NCI-H1694 treated with DMSO at 0.1 percent for 48 hours (cell line): ENCODE data around the gene KCTD21.

Experiments
- DNase-seq: peaks from one replicate; lab custom pipeline; 2025; lab: John Stamatoyannopoulos, UW

The KCTD21 gene

DNA sequence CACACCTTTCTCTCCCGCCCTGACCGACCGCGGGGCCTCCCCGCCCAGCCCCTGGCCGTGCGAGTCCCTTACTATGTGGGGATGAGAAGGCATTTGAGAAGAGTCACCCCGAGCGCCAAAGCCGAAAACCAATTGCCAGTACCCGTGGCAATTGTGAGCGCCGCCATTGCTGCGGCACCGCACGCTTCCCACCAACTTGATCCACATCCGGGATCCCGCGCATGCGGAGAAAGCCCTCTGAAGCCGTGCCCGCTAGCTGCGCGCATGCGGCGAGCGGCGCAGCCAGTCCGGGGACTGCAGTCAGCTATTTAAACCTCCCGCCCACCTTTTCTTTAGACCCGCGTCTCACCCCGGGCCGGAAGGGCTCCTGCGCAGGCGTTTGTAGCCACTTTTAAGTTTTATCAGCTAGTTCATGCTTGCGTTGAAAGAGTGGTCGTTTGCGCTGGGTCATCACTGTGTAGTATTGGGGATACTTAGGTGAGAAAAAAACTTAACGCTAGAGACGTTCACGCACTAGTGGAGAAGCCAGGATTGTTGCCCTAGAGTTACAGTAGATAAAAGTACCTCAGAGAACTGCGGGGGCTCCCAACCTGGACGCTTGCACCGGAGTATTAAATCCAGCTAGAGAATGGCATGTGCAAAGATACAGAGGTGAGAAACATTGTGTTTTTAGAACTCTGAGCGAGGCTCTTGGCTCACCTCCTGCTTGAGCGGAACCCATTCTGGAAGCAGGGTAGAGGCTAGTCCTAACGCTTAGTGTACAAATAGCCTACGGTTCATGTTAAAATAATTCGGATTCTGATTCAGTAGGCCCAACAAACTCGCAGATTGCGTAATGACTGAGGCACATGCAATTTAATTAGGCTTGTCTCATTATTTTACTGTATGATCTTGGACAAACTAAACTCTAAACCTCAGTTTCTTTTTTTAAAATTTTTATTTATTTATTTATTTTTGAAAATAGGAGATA lies 48.7 kb downstream of the KCTD21 start, which contains the start of gene ALG8:
Gene ALG8, minus strand, starts transcription at position 205 of the 970 bp plus-strand sequence. Its CDS starts 38 bp downstream, at position 167.
- DNase-seq: peak; percentile 84

DNA sequence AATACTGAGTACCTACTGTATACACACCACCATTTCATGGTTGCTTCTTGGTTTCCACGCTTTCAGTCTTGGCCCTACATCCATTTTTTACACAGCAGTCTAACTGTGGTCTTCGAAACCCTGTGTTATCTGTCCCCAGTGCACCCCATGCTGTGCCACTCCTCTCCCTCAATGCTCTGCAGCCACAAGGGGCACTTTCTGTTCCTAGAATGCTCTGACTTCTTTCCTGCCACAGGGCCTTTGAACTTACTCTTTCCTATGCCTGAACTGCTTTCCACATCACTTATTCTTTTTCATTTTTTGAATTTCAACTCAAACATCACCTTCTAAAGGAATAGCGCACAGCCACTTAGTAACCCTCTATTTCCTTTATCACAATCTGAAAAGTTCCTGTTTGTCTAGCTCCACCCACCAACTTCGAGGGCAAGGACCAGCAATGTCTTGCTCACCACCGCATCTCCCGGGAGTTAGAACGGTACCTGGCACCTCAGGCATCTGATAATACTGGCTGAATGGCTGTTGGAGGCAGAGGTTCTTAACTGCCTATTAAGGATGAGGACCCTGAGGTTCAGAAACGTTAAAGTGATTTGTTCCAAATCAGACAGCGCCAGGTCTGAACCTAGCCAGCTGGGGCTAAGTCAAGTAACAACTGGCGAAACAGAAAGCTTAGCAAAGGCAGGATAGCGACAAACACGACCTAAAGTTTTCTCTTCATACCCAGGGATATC lies 49.6 kb downstream of the KCTD21 start:
- DNase-seq: peak; percentile 22

DNA sequence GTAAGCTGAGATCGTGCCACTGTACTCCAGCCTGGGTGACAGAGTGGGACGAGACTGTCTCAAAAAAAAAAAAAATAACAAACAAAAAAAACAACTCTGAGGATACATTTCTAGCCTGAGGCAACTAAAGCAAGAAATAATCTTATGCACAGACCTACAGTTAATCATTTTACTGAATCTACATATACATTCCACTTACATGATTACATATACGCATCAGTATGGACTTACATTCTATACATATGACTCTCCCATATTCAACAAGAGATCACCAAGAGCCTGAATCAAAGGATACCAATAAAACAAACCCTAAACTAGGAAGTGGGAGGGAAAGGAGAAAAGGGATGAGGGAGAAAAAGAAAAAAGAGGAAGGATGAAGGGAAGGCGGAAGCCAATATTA lies 50.1 kb downstream of the KCTD21 start:
- DNase-seq: no peak

DNA sequence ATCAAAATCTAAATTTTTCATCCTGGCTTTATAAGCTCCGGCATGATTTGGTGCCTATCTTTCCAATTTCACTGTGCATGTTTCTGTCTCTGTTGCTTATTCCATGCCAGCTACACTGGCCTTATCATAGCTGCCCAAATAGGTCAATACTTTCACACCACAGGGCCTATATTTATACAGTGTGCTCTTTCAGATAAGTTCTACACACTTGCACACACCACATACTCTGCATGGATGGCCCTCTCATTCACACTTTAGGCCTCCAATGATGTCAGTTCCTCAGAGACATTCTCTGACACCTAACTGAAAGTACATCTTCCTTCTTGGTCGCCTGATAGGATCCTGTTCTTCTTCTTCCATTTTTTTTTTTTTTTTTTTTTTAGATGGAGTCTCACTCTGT lies 56.0 kb downstream of the KCTD21 start:
- DNase-seq: no peak

DNA sequence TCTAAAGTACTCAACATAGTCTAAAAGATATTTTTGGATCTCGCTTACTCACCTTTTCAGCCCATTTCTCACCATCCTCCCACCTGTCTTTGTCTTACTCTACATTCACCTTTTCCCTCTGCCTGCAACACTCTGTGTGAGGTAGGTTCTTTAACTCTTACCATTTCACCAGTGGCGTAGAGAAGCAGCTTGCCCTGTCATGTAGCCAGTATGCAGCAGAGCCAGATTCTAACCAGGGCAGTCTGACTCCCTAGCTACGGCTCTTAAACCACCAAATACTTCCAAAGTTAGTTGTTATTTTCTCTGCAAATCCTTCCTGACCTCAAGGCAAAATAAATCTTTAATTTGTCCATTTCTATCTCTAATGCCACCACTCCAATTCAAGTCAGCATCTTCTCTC lies 56.5 kb downstream of the KCTD21 start:
- no peak for DNase-seq

DNA sequence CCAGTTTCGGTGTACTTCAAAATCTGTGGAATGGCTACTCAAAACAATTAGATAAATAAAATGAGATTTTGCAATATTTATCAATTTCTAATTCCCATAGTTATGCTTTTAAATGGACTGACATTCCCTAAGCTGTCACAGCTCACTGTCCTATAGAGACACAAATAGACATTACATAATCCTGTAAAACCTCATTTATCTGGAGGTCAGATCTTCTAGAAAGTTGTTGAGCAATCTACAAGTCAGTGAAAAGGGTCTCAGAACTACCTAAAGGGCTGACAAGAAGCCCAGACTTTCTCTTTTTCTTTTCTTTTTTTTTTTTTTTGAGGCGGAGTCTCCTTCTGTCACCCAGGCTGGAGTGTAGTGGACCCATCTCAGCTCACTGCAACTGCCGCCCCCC lies 61.0 kb downstream of the KCTD21 start:
- no peak for DNase-seq
